GM18907 (cell line): ENCODE measurements around the gene LTB4R2.

Experiments used
- ATAC-seq: cut with Tn5 transposase; IDR thresholded peaks from one replicate; pipeline ENCODE4 v1.9.1; 2021; ENCODE audit warnings: mild to moderate bottlenecking, moderate library complexity; ENCODE audit not compliant: unreplicated experiment

LTB4R2 gene

GRCh38 chr14:24298892-24299254 lies 11.1 kb upstream of the LTB4R2 start:
- no peak for ATAC-seq

GRCh38 chr14:24299255-24300191 lies 10.4 kb upstream of the LTB4R2 start, which contains the start of the genes DHRS1 and NOP9:
DHRS1 (minus strand) TSS chr14:24299780; CDS start chr14:24299106, 674 bp downstream.
NOP9 (plus strand) TSS chr14:24299850; CDS start chr14:24299955, 105 bp downstream.
- peak; percentile 71 for ATAC-seq

GRCh38 chr14:24300326-24300980 lies 9.5 kb upstream of the LTB4R2 start:
- no peak for ATAC-seq

- no peak for ATAC-seq
Observed at GRCh38 chr14:24304019-24304387, 5.9 kb upstream of the LTB4R2 start.

GRCh38 chr14:24307156-24307574 lies 2.8 kb upstream of the LTB4R2 start:
- ATAC-seq, result no peak

GRCh38 chr14:24307575-24308341 lies 2.2 kb upstream of the LTB4R2 start, which contains the start of gene CIDEB:
CIDEB (minus strand) TSS chr14:24307977; CDS start chr14:24307858, 119 bp downstream.
- ATAC-seq, result no peak

- no peak for ATAC-seq
Observed at GRCh38 chr14:24308342-24309124, 1.4 kb upstream of the LTB4R2 start.

GRCh38 chr14:24310265-24310645 lies 315 bp downstream of the LTB4R2 start:
- no peak for ATAC-seq

GRCh38 chr14:24310646-24311604 lies 985 bp downstream of the LTB4R2 start, which contains the start of gene LTB4R:
LTB4R (plus strand) TSS chr14:24311502; CDS start chr14:24315652, 4,150 bp downstream.
- peak; percentile 71 for ATAC-seq

GRCh38 chr14:24311837-24312615 lies 2.1 kb downstream of the LTB4R2 start:
- ATAC-seq, result no peak

- ATAC-seq, result no peak
Observed at GRCh38 chr14:24312736-24313507, 3.0 kb downstream of the LTB4R2 start.

GRCh38 chr14:24313913-24314312 lies 4.0 kb downstream of the LTB4R2 start:
- no peak for ATAC-seq

- no peak for ATAC-seq
Observed at GRCh38 chr14:24314377-24315193, 4.6 kb downstream of the LTB4R2 start.

- ATAC-seq, result no peak
Observed at GRCh38 chr14:24315243-24315806, 5.4 kb downstream of the LTB4R2 start.

GRCh38 chr14:24315807-24316596 lies 6.1 kb downstream of the LTB4R2 start:
- no peak for ATAC-seq

GRCh38 chr14:24316597-24316950 lies 6.6 kb downstream of the LTB4R2 start:
- no peak for ATAC-seq
